Endothelial cell of umbilical vein (primary cell): Measurements from ENCODE around the gene INSYN2B. TPM values are rescaled to one million over a fixed set of nuclear protein-coding genes. Genes with fewer than 3 reads are reported as not detected.

Experiments used
- BruUV-seq: library from RNA; stranded (reverse); fragments of 400-500 nt; replicated peaks from 2 replicates; lab custom pipeline; 2021; lab: Mats Ljungman, UMichigan
- CTCF ChIA-PET: fragments of 300-600, 350-600 bp; sonication (Branson Sonifier 250); formaldehyde crosslinking; loops from one replicate; lab custom pipeline; 2021; ENCODE audit warnings: antibody characterized with exemption, inconsistent platforms; lab: Charles Lee
- POLR2A ChIA-PET: fragments of 300-600, 350-600 bp; sonication (Branson Sonifier 250); formaldehyde crosslinking; loops from one replicate; lab custom pipeline; 2021; ENCODE audit warnings: antibody characterized with exemption, inconsistent platforms; lab: Charles Lee
- DNase-seq: peaks from one replicate; pipeline ENCODE4 v3.0.0-alpha.2; 2011; ENCODE audit warnings: low read depth, low spot score
- FAIRE-seq: peaks from 2 replicates; lab custom pipeline; 2011; peaks lifted over from hg19 to GRCh38; lab: Jason Lieb, UNC
- H2AFZ ChIP-seq: 2 replicates; pipeline ENCODE4 v1.6.0; 2012; ENCODE audit warnings: low read depth, low read length, control low read depth, inconsistent platforms
- H3K27ac ChIP-seq: 2 replicates; pipeline ENCODE4 v1.5.1; 2011; ENCODE audit warnings: low read depth, mild to moderate bottlenecking, control low read depth, low read length, moderate library complexity; ENCODE audit not compliant: insufficient read depth
- H3K27me3 ChIP-seq, 2 experiments: 2 replicates each; pipeline versions ENCODE4 v1.6.0 to v1.6.1; 2011; ENCODE audit warnings: low read length in 2 of 2, mixed read lengths in 1 of 2; ENCODE audit not compliant: control insufficient read depth in 2 of 2, insufficient read depth in 2 of 2
- H3K36me3 ChIP-seq, 2 experiments: 2 replicates in 1 of 2; 3 replicates in 1 of 2; pipeline ENCODE4 v1.5.1; 2011; ENCODE audit warnings: low read length in 2 of 2, mild to moderate bottlenecking in 1 of 2, moderate library complexity in 1 of 2; ENCODE audit not compliant: control insufficient read depth in 2 of 2, insufficient read depth in 2 of 2; ENCODE audit errors: extremely low read depth in 1 of 2
- H3K4me1 ChIP-seq: 3 replicates; pipeline ENCODE4 v1.5.1; 2011; ENCODE audit warnings: mild to moderate bottlenecking, low read length; ENCODE audit not compliant: control insufficient read depth, insufficient read depth; ENCODE audit errors: extremely low read depth
- H3K4me2 ChIP-seq: 2 replicates; pipeline ENCODE4 v1.6.1; 2011; ENCODE audit warnings: low read length, control low read depth, mixed read lengths; ENCODE audit not compliant: insufficient read depth
- H3K4me3 ChIP-seq, 3 experiments: fragments of 200-600 bp in 1 of 3; sonication (generic), shearing (Covaris generic) in 1 of 3; replicated peaks in 1 of 3; 2 replicates each; pipeline ENCODE4 v1.5.1; 2011 to 2016; ENCODE audit warnings: control low read depth in 3 of 3, low read length in 3 of 3, mild to moderate bottlenecking in 2 of 3, inconsistent platforms in 1 of 3, low read depth in 1 of 3, moderate library complexity in 1 of 3; ENCODE audit not compliant: insufficient read depth in 1 of 3
- H3K79me2 ChIP-seq: 2 replicates; pipeline ENCODE4 v1.6.0; 2012; ENCODE audit warnings: low read length, inconsistent platforms; ENCODE audit not compliant: control insufficient read depth, insufficient read depth
- H3K9ac ChIP-seq: replicated peaks from 2 replicates; pipeline ENCODE3; 2011; ENCODE audit warnings: low read length, control low read depth; ENCODE audit not compliant: insufficient read depth; ENCODE audit errors: extremely low read depth
- H3K9me1 ChIP-seq: replicated peaks from 3 replicates; pipeline ENCODE4 v1.6.0; 2011; ENCODE audit warnings: mild to moderate bottlenecking, low read length; ENCODE audit not compliant: control insufficient read depth, insufficient read depth; ENCODE audit errors: extremely low read depth
- H3K9me3 ChIP-seq: replicated peaks from 2 replicates; pipeline ENCODE4 v1.5.1; 2012; ENCODE audit warnings: low read length, inconsistent platforms; ENCODE audit not compliant: control insufficient read depth, insufficient read depth
- H4K20me1 ChIP-seq: replicated peaks from 2 replicates; pipeline ENCODE3; 2011; ENCODE audit warnings: mild to moderate bottlenecking, low read length; ENCODE audit not compliant: control insufficient read depth, insufficient read depth; ENCODE audit errors: extremely low read depth
- CTCF ChIP-seq, 2 donors: IDR thresholded peaks; 1 replicate in 1 of 2; 2 replicates in 1 of 2; pipeline ENCODE4 v1.5.1; 2011; ENCODE audit warnings: low read length in 2 of 2, mild to moderate bottlenecking in 2 of 2, moderate library complexity in 2 of 2, control low read depth in 1 of 2, inconsistent platforms in 1 of 2, low read depth in 1 of 2; ENCODE audit not compliant: insufficient read depth in 1 of 2; ENCODE audit errors: extremely low read depth in 1 of 2
- EZH2 ChIP-seq: IDR thresholded peaks from 2 replicates; pipeline ENCODE4 v1.6.1; 2012; ENCODE audit warnings: borderline replicate concordance, low read depth, mild to moderate bottlenecking, moderate library complexity, low read length, inconsistent platforms; ENCODE audit not compliant: severe bottlenecking
- FOS ChIP-seq: IDR thresholded peaks from 2 replicates; pipeline ENCODE4 v1.6.1; 2011; ENCODE audit warnings: mild to moderate bottlenecking, low read length, moderate library complexity, borderline replicate concordance; ENCODE audit not compliant: insufficient read depth
- GATA2 ChIP-seq: IDR thresholded peaks from 2 replicates; pipeline ENCODE4 v1.7.0; 2011; ENCODE audit warnings: low read depth, mild to moderate bottlenecking, moderate library complexity, mixed read lengths, low read length; ENCODE audit not compliant: insufficient read length, insufficient read depth
- JUN ChIP-seq: IDR thresholded peaks from 2 replicates; pipeline ENCODE4 v1.6.1; 2011; ENCODE audit warnings: borderline replicate concordance, low read depth; ENCODE audit not compliant: insufficient read length, insufficient read depth
- MAX ChIP-seq: IDR thresholded peaks from 2 replicates; pipeline ENCODE4 v1.6.1; 2011; ENCODE audit not compliant: insufficient read depth, insufficient read length
- MYC ChIP-seq: IDR thresholded peaks from one replicate; pipeline ENCODE4 v1.6.1; 2011; ENCODE audit warnings: mild to moderate bottlenecking, low read depth, low read length
- POLR2A ChIP-seq: IDR thresholded peaks from 2 replicates; pipeline ENCODE4 v1.6.1; 2012; ENCODE audit warnings: low read depth, mild to moderate bottlenecking, control low read depth, low read length
- POLR2AphosphoS5 ChIP-seq: IDR thresholded peaks from 2 replicates; pipeline ENCODE4 v1.6.1; 2012; ENCODE audit warnings: low read depth, mild to moderate bottlenecking, control low read depth, low read length, moderate library complexity; ENCODE audit not compliant: insufficient read depth
- dilution Hi-C: fragments of 300-500 bp; cut with MboI; formaldehyde crosslinking; loops from one replicate; pipeline ENCODE4 v1.15.0; 2019; ENCODE audit warnings: low sequenced_read_pairs; ENCODE audit not compliant: extremely low pct_ligation_motif_present
- intact Hi-C: fragments of 100-400 bp; cut with micrococcal nuclease; formaldehyde crosslinking; loops from one replicate; pipeline ENCODE4 v1.10.0; 2022
- polyA plus RNA-seq, 4 experiments: library from polyadenylated mRNA; depleted of rRNA in 3 of 4; stranded (reverse) in 3 of 4; unstranded in 1 of 4; fragments of >200 nt; gene quantifications; 2 replicates each; pipeline versions ENCODE4 v1.2.1 to v1.2.3, GENCODE V29; 2011 to 2012; ENCODE audit warnings: missing spikeins in 1 of 4
- total RNA-seq: library from RNA; stranded (reverse); gene quantifications from 2 replicates; pipeline ENCODE4 v1.2.3, GENCODE V29; 2021

Gene INSYN2B
- total and polyA plus RNA-seq, 2 donors (not counting 3 experiments of a cell fraction or from before 2014, with no cell fraction given): 8.2 to 17.1 TPM

GRCh38 chr5:169837686-169838085, 142.6 kb downstream of the INSYN2B start:
- ChIA-PET POLR2A (no interaction called here), CTCF (interaction anchor here (1.2 to 2.8 kb wide), 2 partner anchors 22 to 143 kb away, joined by 3 to 17 read pairs; partner anchors contain the start of gene INSYN2B)
- no peak overlapping the region for H3K4me3 ChIP-seq
- no peaks in the 10 kb centered on the region for H3K9me1 ChIP-seq
- no peak overlapping the region for H3K27ac ChIP-seq
- no peaks in the 10 kb centered on the region for H3K36me3 ChIP-seq
- no peak overlapping the region for H3K9ac ChIP-seq
- H3K4me2 ChIP-seq: no peak overlapping the region
- H3K27me3 ChIP-seq: peaks cover 0 to 1% of the 10 kb centered on the region in 2 experiments
- no peaks in the 10 kb centered on the region for H3K9me3 ChIP-seq
- TF ChIP-seq EZH2 (no peak), JUN (no peak), POLR2AphosphoS5 (no peak), POLR2A (no peak), GATA2 (no peak)
- dilution Hi-C loops: no loop called here
- no peaks in the 10 kb centered on the region for H3K4me1 ChIP-seq
- no peaks in the 10 kb centered on the region for H4K20me1 ChIP-seq
- intact Hi-C loops: no loop called here
- H3K79me2 ChIP-seq: no peaks in the 10 kb centered on the region
- BruUV-seq: no TSS peak
- FAIRE-seq: no peak
- no peak overlapping the region for H2AFZ ChIP-seq
- no peak for DNase-seq

GRCh38 chr5:169836835-169837536, 143.3 kb downstream of the INSYN2B start:
- CTCF ChIA-PET: interaction anchor here (1.2 to 2.8 kb wide), 2 partner anchors 23 to 143 kb away, joined by 3 to 17 read pairs; partner anchors contain the start of gene INSYN2B
- Histone ChIP-seq H3K9me3 (no peaks in the 10 kb centered on the region), H3K27me3 (peaks cover 0 to 1% of the 10 kb centered on the region in 2 experiments), H3K9me1 (no peaks in the 10 kb centered on the region), H3K4me3 (no peak overlapping the region), H3K79me2 (no peaks in the 10 kb centered on the region), H3K4me1 (no peaks in the 10 kb centered on the region), H3K9ac (no peak overlapping the region), H3K27ac (no peak overlapping the region), H3K4me2 (no peak overlapping the region), H2AFZ (no peak overlapping the region), H4K20me1 (no peaks in the 10 kb centered on the region), H3K36me3 (no peaks in the 10 kb centered on the region)
- TF ChIP-seq GATA2: no peak
- no peak for TF ChIP-seq POLR2AphosphoS5
- no peak for TF ChIP-seq FOS
- TF ChIP-seq MYC: no peak
- no peak for TF ChIP-seq JUN
- no peak for TF ChIP-seq CTCF (IDR thresholded peaks at IDR 0.05; ENCODE audit: extremely low read depth in 1 of 2, insufficient read depth in 1 of 2, low read depth in 1 of 2, low read length in 2 of 2)
- no peak for TF ChIP-seq POLR2A
- no peak for TF ChIP-seq MAX
- no peak for TF ChIP-seq EZH2
- dilution Hi-C loops: no loop called here
- POLR2A ChIA-PET: no interaction called here
- intact Hi-C loops: no loop called here
- FAIRE-seq: no peak
- BruUV-seq: no TSS peak
- DNase-seq: no peak
